ENCODE data around the gene CYBA. TPM values are rescaled to one million over a fixed set of nuclear protein-coding genes. Genes with fewer than 3 reads are reported as not detected.

The CYBA gene
- total and polyA plus RNA-seq, 10 of the 15 experiments (the other 5 are each of a cell fraction or from before 2014, with no cell fraction given): 0.55 to 598 (median 258) TPM

DNA sequence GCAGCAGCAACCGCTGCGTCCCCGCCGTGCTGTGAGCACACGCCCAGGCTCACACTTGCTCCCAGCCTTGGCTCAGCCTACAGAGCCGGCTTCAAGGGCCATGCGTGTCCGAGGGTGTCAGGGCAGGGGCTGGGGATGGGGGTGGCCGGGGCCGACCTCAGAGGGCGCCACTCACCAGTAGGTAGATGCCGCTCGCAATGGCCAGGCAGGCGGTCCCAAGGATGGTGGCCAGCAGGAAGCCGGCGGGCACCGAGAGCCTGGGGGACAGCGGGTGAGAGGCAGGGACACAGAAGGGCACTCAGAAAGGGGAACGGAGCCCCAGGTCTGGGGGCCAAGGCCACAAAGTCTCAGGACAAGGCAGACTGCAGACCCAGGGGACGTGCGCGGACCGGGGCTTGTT, 4.9 kb downstream of the CYBA start:
- H4K20me1 ChIP-seq (ENCODE audit: control insufficient read depth, insufficient read depth): peaks cover 7% of the 10 kb centered on the region; the same call in 1 of the 2 replicates
- H3K4me3 ChIP-seq: no peak overlapping the region
- intact Hi-C loops (cut with micrococcal nuclease; ENCODE audit: unreplicated experiment) (no loop called here), in situ Hi-C loops (cut with MboI) (no loop called here)
- H3K9ac ChIP-seq (ENCODE audit: control insufficient read depth, insufficient read depth, low read length): no peak overlapping the region
- no peak overlapping the region for H3K27ac ChIP-seq (ENCODE audit: control insufficient read depth, insufficient read depth)
- no peak overlapping the region for H2AFZ ChIP-seq (ENCODE audit: control insufficient read depth, low read depth, low read length)
- RAD21 ChIA-PET (ENCODE audit: unreplicated experiment): no interaction called here
- DNase-seq (ENCODE audit: low read depth, low spot score): no peak
- no peaks in the 10 kb centered on the region for H3K9me3 ChIP-seq (replicated peaks; ENCODE audit: control insufficient read depth, insufficient read depth, low read length)
- CTCF ChIA-PET: no interaction called here
- no peak for FAIRE-seq
- no peaks in the 10 kb centered on the region; a peak in 1 of 4 replicates for H3K27me3 ChIP-seq (replicated peaks in 1 of 2; ENCODE audit: control insufficient read depth in 2 of 2, insufficient read depth in 2 of 2, low read length in 1 of 2)
- SMC1A ChIA-PET (ENCODE audit: uncharacterized antibody, unreplicated experiment): no interaction called here
- peaks cover 34% of the 10 kb centered on the region for H3K79me2 ChIP-seq (ENCODE audit: control insufficient read depth, insufficient read depth, low read length)
- peaks cover 2 to 4% of the 10 kb centered on the region in 2 experiments; a peak in 2 of 4 replicates for H3K36me3 ChIP-seq (ENCODE audit: control insufficient read depth in 2 of 2, insufficient read depth in 2 of 2, low read length in 1 of 2)
- POLR2A ChIA-PET: no interaction called here
- ATAC-seq: no peak
- peaks cover 11% of the 10 kb centered on the region; the same call in 1 of the 2 replicates for H3K4me1 ChIP-seq (ENCODE audit: control insufficient read depth, insufficient read depth, low read length)
- H3K4me2 ChIP-seq (ENCODE audit: control insufficient read depth, insufficient read depth): no peak overlapping the region
- peak; percentile 21 for TF ChIP-seq POLR2A (IDR thresholded peaks at IDR 0.05; ENCODE audit: low read depth, low read length)
- TF ChIP-seq NFXL1 (IDR thresholded peaks at IDR 0.05; ENCODE audit: borderline replicate concordance): no peak
- no TSS peak for BruUV-seq (replicated peaks)
- WGBS (ENCODE audit: insufficient coverage, insufficient replicate concordance, low lambda C conversion rate, missing lambda C conversion rate): 97% methylated on average over 23 of the region's 23 CpGs

DNA sequence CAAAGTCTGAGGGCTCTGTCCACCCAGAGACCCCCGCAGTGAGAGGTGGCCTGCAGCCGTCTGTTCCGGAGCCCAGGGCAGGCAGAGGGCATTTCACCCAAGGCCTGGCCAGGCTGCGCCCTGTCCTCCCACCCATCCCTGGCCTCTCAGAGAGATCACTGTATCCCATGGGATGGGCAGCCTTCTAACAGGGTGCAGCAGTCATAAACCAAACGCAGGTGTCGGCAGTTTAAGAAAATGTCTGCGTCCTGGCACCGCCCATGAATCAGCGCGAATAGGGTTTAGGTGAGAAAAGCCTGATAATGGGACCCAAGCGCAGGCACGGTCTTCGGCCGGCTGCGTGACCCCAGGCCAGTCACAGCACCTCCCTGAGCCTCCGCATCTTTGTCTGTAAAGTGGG, 5.4 kb downstream of the CYBA start:
- DNase-seq (ENCODE audit: low read depth, low spot score): no peak
- no peak overlapping the region for H3K27ac ChIP-seq (ENCODE audit: control insufficient read depth, insufficient read depth)
- no peak for FAIRE-seq
- no peak overlapping the region for H3K9ac ChIP-seq (ENCODE audit: control insufficient read depth, insufficient read depth, low read length)
- no peak for ATAC-seq
- no peaks in the 10 kb centered on the region for H3K9me3 ChIP-seq (replicated peaks; ENCODE audit: control insufficient read depth, insufficient read depth, low read length)
- TF ChIP-seq CEBPB (IDR thresholded peaks at IDR 0.05; ENCODE audit: borderline replicate concordance in 1 of 2, low read depth in 2 of 2, low read length in 2 of 2): no peak
- TF ChIP-seq POLR2A (IDR thresholded peaks at IDR 0.05; ENCODE audit: low read depth, low read length): peak; percentile 11
- peaks cover 0 to under 1% of the 10 kb centered on the region in 2 experiments; a peak in 3 of 4 replicates for H3K27me3 ChIP-seq (replicated peaks in 1 of 2; ENCODE audit: control insufficient read depth in 2 of 2, insufficient read depth in 2 of 2, low read length in 1 of 2)
- H3K79me2 ChIP-seq (ENCODE audit: control insufficient read depth, insufficient read depth, low read length): peaks cover 30% of the 10 kb centered on the region
- H4K20me1 ChIP-seq (ENCODE audit: control insufficient read depth, insufficient read depth): peaks cover 7% of the 10 kb centered on the region; the same call in 1 of the 2 replicates
- ChIA-PET POLR2A (no interaction called here), CTCF (interaction anchor here (1.2 kb wide), 1 partner anchor 12 kb away, joined by 5 read pairs; no protein-coding TSS in a partner anchor), RAD21 (ENCODE audit: unreplicated experiment) (no interaction called here), SMC1A (ENCODE audit: uncharacterized antibody, unreplicated experiment) (no interaction called here)
- WGBS (ENCODE audit: insufficient coverage, insufficient replicate concordance, low lambda C conversion rate, missing lambda C conversion rate): 91% methylated on average over 16 of the region's 16 CpGs
- H3K4me3 ChIP-seq: no peak overlapping the region
- in situ Hi-C loops (cut with MboI): no loop called here
- no peak overlapping the region for H2AFZ ChIP-seq (ENCODE audit: control insufficient read depth, low read depth, low read length)
- H3K36me3 ChIP-seq (ENCODE audit: control insufficient read depth in 2 of 2, insufficient read depth in 2 of 2, low read length in 1 of 2): peaks cover 2 to 4% of the 10 kb centered on the region in 2 experiments; a peak in 2 of 4 replicates
- intact Hi-C loops (cut with micrococcal nuclease; ENCODE audit: unreplicated experiment): no loop called here
- BruUV-seq (replicated peaks): no TSS peak
- H3K4me2 ChIP-seq (ENCODE audit: control insufficient read depth, insufficient read depth): no peak overlapping the region
- peaks cover 11% of the 10 kb centered on the region; the same call in 1 of the 2 replicates for H3K4me1 ChIP-seq (ENCODE audit: control insufficient read depth, insufficient read depth, low read length)

All from GM12878 (cell line).